Keratinocyte (primary cell): ENCODE data around the gene GNAI1.

ENCODE experiments used
- CTCF ChIP-seq, 3 experiments: IDR thresholded peaks in 1 of 3; conservative IDR thresholded peaks in 1 of 3; optimal IDR thresholded peaks in 1 of 3; 2 replicates in 2 of 3; 3 replicates in 1 of 3; pipeline versions ENCODE3 to v1.5.1; 2011; ENCODE audit warnings: low read length in 3 of 3, mild to moderate bottlenecking in 3 of 3, moderate library complexity in 2 of 3, control low read depth in 1 of 3, inconsistent platforms in 1 of 3; ENCODE audit not compliant: insufficient read depth in 2 of 3; ENCODE audit errors: extremely low read depth in 1 of 3
- EZH2 ChIP-seq: IDR thresholded peaks from one replicate; pipeline ENCODE4 v1.6.1; 2012; ENCODE audit warnings: inconsistent platforms, mild to moderate bottlenecking, low read length, moderate library complexity

- TF ChIP-seq CTCF (optimal IDR thresholded peaks at IDR 0.05 in 1 of 3, IDR thresholded peaks at IDR 0.05 in 1 of 3, conservative IDR thresholded peaks at IDR 0.05 in 1 of 3; ENCODE audit: extremely low read depth in 1 of 3, insufficient read depth in 2 of 3, low read length in 3 of 3): no peak
- no peak for TF ChIP-seq EZH2
These were observed 35.8 kb downstream of the GNAI1 start for GRCh38 chr7:80170445-80170844.
